Upper lobe of left lung (tissue), 4 donors: Measurements from ENCODE around the gene CCDC127.

Experiments
- POLR2A ChIP-seq, 4 donors: fragments of 450-650 bp; IDR thresholded peaks; one replicate each; pipeline ENCODE4 v1.5.1; 2016 to 2017; ENCODE audit warnings: antibody characterized with exemption in 4 of 4, mild to moderate bottlenecking in 2 of 4
- TF ChIP-seq, protein P1 (sequence below), 6 experiments: fragments of 450-650 bp in 4 of 6; fragments of 200-600 bp in 2 of 6; sonication (generic) in 2 of 6; IDR thresholded peaks; one replicate each; pipeline ENCODE4 v1.5.1; 2016 to 2019; ENCODE audit warnings: antibody characterized with exemption in 6 of 6

DNA sequence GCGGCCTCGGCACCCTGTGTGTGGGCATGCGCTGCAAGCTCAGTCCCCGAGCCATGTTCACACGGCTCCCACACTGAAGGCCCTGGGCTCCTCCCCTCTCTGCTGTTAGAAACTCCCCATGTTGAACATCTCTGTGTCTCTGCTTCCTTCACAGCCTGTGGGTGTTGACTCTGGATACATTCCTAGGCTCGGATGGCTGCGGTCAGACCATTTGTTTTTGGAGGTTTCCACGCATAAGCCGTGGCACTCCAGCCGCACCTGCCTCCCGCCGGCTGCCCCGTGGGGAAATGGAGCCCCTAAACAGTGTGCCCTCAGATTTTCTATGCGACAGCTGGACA, 57.8 kb downstream of the CCDC127 start:
- TF ChIP-seq, protein P1, sequence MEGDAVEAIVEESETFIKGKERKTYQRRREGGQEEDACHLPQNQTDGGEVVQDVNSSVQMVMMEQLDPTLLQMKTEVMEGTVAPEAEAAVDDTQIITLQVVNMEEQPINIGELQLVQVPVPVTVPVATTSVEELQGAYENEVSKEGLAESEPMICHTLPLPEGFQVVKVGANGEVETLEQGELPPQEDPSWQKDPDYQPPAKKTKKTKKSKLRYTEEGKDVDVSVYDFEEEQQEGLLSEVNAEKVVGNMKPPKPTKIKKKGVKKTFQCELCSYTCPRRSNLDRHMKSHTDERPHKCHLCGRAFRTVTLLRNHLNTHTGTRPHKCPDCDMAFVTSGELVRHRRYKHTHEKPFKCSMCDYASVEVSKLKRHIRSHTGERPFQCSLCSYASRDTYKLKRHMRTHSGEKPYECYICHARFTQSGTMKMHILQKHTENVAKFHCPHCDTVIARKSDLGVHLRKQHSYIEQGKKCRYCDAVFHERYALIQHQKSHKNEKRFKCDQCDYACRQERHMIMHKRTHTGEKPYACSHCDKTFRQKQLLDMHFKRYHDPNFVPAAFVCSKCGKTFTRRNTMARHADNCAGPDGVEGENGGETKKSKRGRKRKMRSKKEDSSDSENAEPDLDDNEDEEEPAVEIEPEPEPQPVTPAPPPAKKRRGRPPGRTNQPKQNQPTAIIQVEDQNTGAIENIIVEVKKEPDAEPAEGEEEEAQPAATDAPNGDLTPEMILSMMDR (IDR thresholded peaks at IDR 0.05), result no peak
- TF ChIP-seq POLR2A (IDR thresholded peaks at IDR 0.05), result no peak
